ENCODE data around the gene PDE6C. TPM values are rescaled to one million over a fixed set of nuclear protein-coding genes. Genes with fewer than 3 reads are reported as not detected.

The PDE6C gene
- total RNA-seq, 1 experiment from 2014 or later: not detected

GRCh38 chr10:93565446-93565845 is 46.9 kb upstream of the PDE6C start:
- Histone ChIP-seq H4K91ac (ENCODE audit: insufficient read length, low read depth, low read length) (no peak overlapping the region), H2AFZ (ENCODE audit: low read length) (no peak overlapping the region), H3K4me2 (ENCODE audit: insufficient read depth, insufficient read length, low read length) (no peak overlapping the region), H3K23me2 (ENCODE audit: insufficient read length, low read depth, low read length, poor library complexity, severe bottlenecking) (peaks cover 5% of the 10 kb centered on the region), H4K5ac (ENCODE audit: insufficient read length, low read depth, low read length) (no peak overlapping the region), H4K20me1 (ENCODE audit: control insufficient read depth, insufficient read depth, insufficient read length) (no peaks in the 10 kb centered on the region), H3K27ac (ENCODE audit: insufficient read length, low read depth, low read length) (no peak overlapping the region), H3K4me1 (ENCODE audit: insufficient read depth, low read length) (no peaks in the 10 kb centered on the region), H2BK12ac (ENCODE audit: insufficient read length, low read depth, low read length) (no peak overlapping the region), H2AK5ac (ENCODE audit: insufficient read length, low read length) (no peak overlapping the region), H4K8ac (replicated peaks; ENCODE audit: insufficient read length, low read depth, low read length) (no peak overlapping the region), H3K14ac (ENCODE audit: insufficient read depth, low read length) (no peak overlapping the region), H3T11ph (ENCODE audit: low read length) (no peak overlapping the region), H3K79me1 (ENCODE audit: insufficient read depth, low read depth, low read length, poor library complexity, severe bottlenecking) (no peaks in the 10 kb centered on the region), H3K18ac (ENCODE audit: insufficient read length, low read depth, low read length) (no peak overlapping the region), H3K9me3 (ENCODE audit: control insufficient read depth, low read depth, low read length) (no peaks in the 10 kb centered on the region), H2BK15ac (ENCODE audit: low read depth, low read length) (no peak overlapping the region), H3K4ac (ENCODE audit: low read depth, low read length) (no peak overlapping the region), H3K56ac (ENCODE audit: insufficient read length, low read depth, low read length) (no peak overlapping the region), H2BK120ac (ENCODE audit: low read depth, low read length, poor library complexity, severe bottlenecking) (no peak overlapping the region), H3K9ac (ENCODE audit: extremely low read depth, insufficient read length, low read length) (no peak overlapping the region), H2BK5ac (ENCODE audit: insufficient read length, low read length) (no peak overlapping the region), H3K27me3 (ENCODE audit: insufficient read depth, low read length) (peaks cover 44% of the 10 kb centered on the region), H3K79me2 (ENCODE audit: insufficient read depth, low read length) (no peaks in the 10 kb centered on the region), H2BK20ac (ENCODE audit: low read depth, low read length, poor library complexity, severe bottlenecking) (no peak overlapping the region), H3K23ac (ENCODE audit: insufficient read length, low read depth, low read length) (no peak overlapping the region)
- WGBS (ENCODE audit: extremely low coverage, insufficient read length, low lambda C conversion rate): no CpG with 5 or more reads among the region's 3 CpGs
- H3K36me3 Mint-ChIP-seq (ENCODE audit: insufficient read depth in 1 of 3, low read depth in 3 of 3): no peaks in the 10 kb centered on the region; a peak in 1 of 7 replicates
- H3K27ac Mint-ChIP-seq: no peak overlapping the region
- H3K27me3 Mint-ChIP-seq (ENCODE audit: low read depth): peaks cover 89% of the 10 kb centered on the region
- no peak for DNase-seq
- H3K4me1 Mint-ChIP-seq: peaks cover 6 to 19% of the 10 kb centered on the region in 2 experiments; a peak in 3 of 4 replicates
- TF ChIP-seq CTCF (conservative IDR thresholded peaks at IDR 0.05): no peak
- no peaks in the 10 kb centered on the region; a peak in 2 of 5 replicates for H3K9me3 Mint-ChIP-seq
- H3K4me3 Mint-ChIP-seq: no peak overlapping the region

Data from H9 (cell line).